Central memory CD8-positive, alpha-beta T cell (primary cell): ENCODE data around the gene PPM1L.

ENCODE experiments used
- ATAC-seq: fragments of 150-1000 bp; cut with Tn5 transposase; replicated peaks from 2 replicates; pipeline ENCODE4 v1.10.0; 2022; ENCODE audit warnings: mild to moderate bottlenecking, moderate FRiP score, moderate number of reproducible peaks; ENCODE audit not compliant: poor library complexity, severe bottlenecking; ENCODE audit errors: extremely low read depth
- DNase-seq, 2 donors: peaks; one replicate each; pipeline ENCODE4 v3.0.0; 2021; ENCODE audit warnings: low spot score in 2 of 2
- H3K27ac Mint-ChIP-seq: one replicate; pipeline ENCODE4 v1.8.0; 2022; ENCODE audit warnings: low read depth, mild to moderate bottlenecking, moderate library complexity, mixed read lengths
- H3K27me3 Mint-ChIP-seq: one replicate; pipeline ENCODE4 v1.8.0; 2022; ENCODE audit warnings: mixed read lengths
- H3K36me3 Mint-ChIP-seq: one replicate; pipeline ENCODE4 v1.8.0; 2022; ENCODE audit warnings: mild to moderate bottlenecking, moderate library complexity, mixed read lengths; ENCODE audit not compliant: insufficient read depth
- H3K4me1 Mint-ChIP-seq: one replicate; pipeline ENCODE4 v1.8.0; 2022; ENCODE audit warnings: mixed read lengths
- H3K4me3 Mint-ChIP-seq: one replicate; pipeline ENCODE4 v1.8.0; 2022; ENCODE audit warnings: mild to moderate bottlenecking, moderate library complexity, mixed read lengths
- H3K9me3 Mint-ChIP-seq: one replicate; pipeline ENCODE4 v1.8.0; 2022; ENCODE audit warnings: mixed read lengths

The PPM1L gene

GRCh38 chr3:161100994-161101393 lies 345.0 kb downstream of the PPM1L start:
- Mint-ChIP-seq H3K36me3 (no peaks in the 10 kb centered on the region), H3K4me3 (no peak overlapping the region), H3K27ac (no peak overlapping the region), H3K9me3 (no peaks in the 10 kb centered on the region), H3K4me1 (peaks cover 5% of the 10 kb centered on the region), H3K27me3 (peaks cover 17% of the 10 kb centered on the region)
- ATAC-seq (no peak), DNase-seq (no peak)

DNA sequence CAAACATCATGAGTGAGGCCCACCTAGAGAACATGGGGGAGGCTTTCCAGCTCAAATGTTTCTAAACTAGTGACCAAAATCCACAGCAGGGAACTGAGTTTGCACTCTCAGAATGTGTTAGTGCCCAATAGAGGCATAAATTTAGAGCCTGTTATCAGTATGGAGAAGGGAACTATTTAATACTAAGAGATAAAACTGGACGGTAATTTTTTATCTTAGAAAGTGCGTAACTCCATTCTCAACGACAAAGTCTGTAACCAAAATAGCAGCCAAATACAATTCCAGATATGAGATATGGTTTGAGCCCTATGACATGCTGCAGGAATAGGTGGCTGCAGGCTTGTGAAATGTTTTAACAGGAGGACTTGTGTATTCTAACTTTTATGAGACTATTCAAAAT lies 345.6 kb downstream of the PPM1L start:
- Mint-ChIP-seq H3K4me3 (no peak overlapping the region), H3K36me3 (no peaks in the 10 kb centered on the region), H3K27ac (no peak overlapping the region), H3K4me1 (peaks cover 5% of the 10 kb centered on the region), H3K9me3 (no peaks in the 10 kb centered on the region), H3K27me3 (peaks cover 21% of the 10 kb centered on the region)
- ATAC-seq (no peak), DNase-seq (no peak)

DNA sequence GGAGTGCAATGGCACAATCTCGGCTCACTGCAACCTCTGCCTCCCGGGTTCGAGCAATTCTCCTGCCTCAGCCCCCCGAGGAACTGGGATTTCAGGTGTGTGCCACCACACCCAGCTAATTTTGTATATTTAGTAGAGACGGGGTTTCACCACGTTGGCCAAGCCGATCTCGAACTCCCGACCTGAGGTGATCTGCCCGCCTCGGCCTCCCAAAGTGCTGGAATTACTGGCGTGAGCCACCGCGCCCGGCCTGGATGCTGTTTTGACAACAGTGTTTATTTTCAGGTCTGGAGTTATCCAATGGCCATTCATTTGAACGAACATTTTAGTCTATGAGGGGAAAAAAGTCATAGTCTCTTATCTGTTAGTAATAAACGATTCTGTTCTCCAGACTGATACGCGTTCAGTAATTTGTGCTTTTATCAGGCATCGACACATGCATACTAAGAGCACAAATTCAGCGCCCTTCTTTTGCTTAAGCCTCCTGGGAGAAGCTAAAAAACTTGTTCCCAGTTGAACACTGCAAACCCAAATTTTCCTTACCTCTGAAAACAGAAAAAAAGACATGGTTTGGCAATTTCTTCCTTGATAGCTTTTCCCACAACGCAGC lies 347.9 kb downstream of the PPM1L start:
- H3K36me3 Mint-ChIP-seq: no peaks in the 10 kb centered on the region
- H3K27me3 Mint-ChIP-seq: peaks cover 30% of the 10 kb centered on the region
- no peak for ATAC-seq
- no peaks in the 10 kb centered on the region for H3K9me3 Mint-ChIP-seq
- DNase-seq: no peak
- H3K4me3 Mint-ChIP-seq: peak overlapping the region; percentile 59
- peaks cover 5% of the 10 kb centered on the region for H3K4me1 Mint-ChIP-seq
- H3K27ac Mint-ChIP-seq: no peak overlapping the region

DNA sequence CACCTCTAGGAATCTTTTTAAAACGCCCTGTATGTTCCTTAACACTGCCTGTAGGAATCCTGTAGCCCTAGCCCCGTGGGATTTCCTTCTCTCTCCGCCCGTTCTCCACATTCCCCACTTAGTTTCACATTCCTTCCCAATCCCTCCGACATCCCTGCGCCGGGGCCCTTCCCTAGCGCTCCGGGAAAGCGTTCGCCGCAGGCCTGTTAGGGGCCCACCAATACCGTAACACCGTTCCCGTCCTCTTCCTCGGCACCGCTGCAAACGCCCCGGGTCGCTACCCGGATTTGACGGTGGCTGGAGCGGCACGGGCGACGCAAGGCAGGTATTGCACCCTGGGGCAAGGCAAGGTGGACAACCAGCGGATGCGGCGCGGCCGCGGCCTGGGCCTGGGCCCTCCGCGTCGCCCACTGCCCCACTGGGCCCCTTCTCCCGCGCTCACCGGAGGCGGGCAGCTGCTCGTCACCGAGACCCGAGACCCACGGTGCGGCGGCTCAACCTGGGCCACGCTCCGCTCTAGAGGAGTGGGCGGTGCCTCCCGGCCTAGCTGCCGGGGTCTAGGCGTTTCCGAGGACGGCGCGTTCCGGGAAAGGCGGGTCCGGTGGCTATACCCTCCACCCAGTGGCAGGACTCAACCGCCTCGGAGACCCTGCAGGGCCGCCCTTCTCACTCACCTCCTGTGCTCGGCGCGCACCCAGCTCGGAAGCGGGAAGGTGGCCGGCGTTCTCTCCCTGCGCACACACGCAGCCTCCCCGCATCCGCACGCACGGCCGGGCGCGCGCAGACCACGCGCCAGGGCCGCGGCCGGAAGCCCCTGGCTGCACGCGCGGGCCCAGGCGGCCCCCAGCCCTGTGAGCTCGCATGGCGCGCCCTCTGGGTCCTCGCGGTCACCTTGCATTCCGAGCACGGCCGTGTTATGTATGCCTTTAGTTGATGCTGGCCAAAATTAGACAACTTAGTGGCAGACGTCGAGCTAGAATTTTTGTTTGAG lies 348.8 kb downstream of the PPM1L start, which contains the start of gene B3GALNT1:
TSS of gene B3GALNT1 (minus strand) at position 789 of the 991 bp plus-strand sequence. CDS start 18,595 bp downstream, outside the sequence.
- Mint-ChIP-seq H3K4me3 (peak within 1 kb of the TSS; percentile 59), H3K36me3 (no peaks in the 10 kb centered on the region), H3K27ac (no peak within 1 kb of the TSS), H3K27me3 (peaks cover 39% of the 10 kb centered on the region), H3K4me1 (peaks cover 5% of the 10 kb centered on the region), H3K9me3 (no peaks in the 10 kb centered on the region)
- DNase-seq (no peak), ATAC-seq (peak; percentile 31)

- Mint-ChIP-seq H3K4me1 (peaks cover 5% of the 10 kb centered on the region), H3K27me3 (peaks cover 63% of the 10 kb centered on the region), H3K4me3 (no peak overlapping the region), H3K9me3 (no peaks in the 10 kb centered on the region), H3K27ac (no peak overlapping the region), H3K36me3 (no peaks in the 10 kb centered on the region)
- no peak for ATAC-seq
- no peak for DNase-seq
Observed at GRCh38 chr3:161107311-161107710, 351.3 kb downstream of the PPM1L start.

DNA sequence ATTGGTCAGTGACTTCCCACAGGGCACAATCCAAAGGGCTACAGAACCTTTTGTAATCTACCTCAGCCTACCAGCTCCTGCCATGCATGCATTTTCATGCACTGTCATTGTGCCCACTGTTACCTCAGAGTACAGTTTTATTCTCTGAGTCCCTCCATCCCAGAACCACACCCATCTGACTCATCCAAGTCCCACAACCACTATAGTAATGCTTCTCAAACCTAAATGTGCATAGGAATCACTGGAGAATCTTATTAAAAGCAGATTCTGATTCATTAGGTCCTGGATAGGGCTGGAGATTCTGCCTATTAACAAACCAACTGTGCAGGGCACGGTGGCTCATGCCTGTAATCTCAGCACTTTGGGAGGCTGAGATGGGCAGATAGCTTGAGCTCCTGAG lies 352.8 kb downstream of the PPM1L start:
- no peak for ATAC-seq
- no peaks in the 10 kb centered on the region for H3K9me3 Mint-ChIP-seq

GRCh38 chr3:161117646-161118045 lies 361.6 kb downstream of the PPM1L start:
- no peak overlapping the region for H3K4me3 Mint-ChIP-seq
- peaks cover 51% of the 10 kb centered on the region for H3K27me3 Mint-ChIP-seq
- H3K36me3 Mint-ChIP-seq: no peaks in the 10 kb centered on the region
- ATAC-seq: no peak
- no peaks in the 10 kb centered on the region for H3K4me1 Mint-ChIP-seq
- no peak overlapping the region for H3K27ac Mint-ChIP-seq
- peaks cover 17% of the 10 kb centered on the region for H3K9me3 Mint-ChIP-seq
- DNase-seq: no peak

More for the DNA sequence above, 352.8 kb downstream of the PPM1L start:
- Mint-ChIP-seq H3K27me3 (peaks cover 72% of the 10 kb centered on the region), H3K4me3 (no peak overlapping the region), H3K36me3 (no peaks in the 10 kb centered on the region), H3K4me1 (peaks cover 5% of the 10 kb centered on the region), H3K27ac (no peak overlapping the region)
- DNase-seq: no peak

DNA sequence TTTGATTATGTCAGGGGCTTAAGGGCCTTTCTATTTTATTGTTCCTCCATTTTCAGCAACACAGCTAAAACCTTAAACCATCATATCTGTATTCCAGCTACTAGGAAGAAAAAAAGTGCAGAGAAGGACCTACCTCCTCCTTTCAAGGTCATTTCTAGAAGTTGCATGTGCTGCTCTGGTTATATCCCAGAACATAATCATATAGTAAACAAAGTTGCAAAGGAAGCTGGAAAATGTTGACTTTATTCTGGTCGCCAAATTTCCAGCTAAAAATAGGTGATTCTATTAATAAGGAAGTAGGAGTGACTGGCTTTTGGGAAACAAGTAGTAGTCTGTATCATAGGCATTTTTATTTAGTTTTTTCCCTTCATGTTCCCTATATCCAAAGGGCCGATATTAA lies 370.5 kb downstream of the PPM1L start:
- Mint-ChIP-seq H3K4me3 (no peak overlapping the region), H3K27me3 (peaks cover 13% of the 10 kb centered on the region), H3K9me3 (peaks cover 5% of the 10 kb centered on the region), H3K36me3 (no peaks in the 10 kb centered on the region), H3K4me1 (no peaks in the 10 kb centered on the region), H3K27ac (no peak overlapping the region)
- DNase-seq (no peak), ATAC-seq (no peak)
